ENCODE results near the gene KRT40. TPM values are rescaled to one million over a fixed set of nuclear protein-coding genes. Genes with fewer than 3 reads are reported as not detected.
A peak's percentile ranks its signal among the peaks of the same experiment; 100 is the strongest.

Gene KRT40
- total RNA-seq, 3 donors from 2014 or later, result 0.22 TPM; not detected in 2

- Histone ChIP-seq H3K36me3 (ENCODE audit: low read depth) (no peaks in the 10 kb centered on the region), H3K4me3 (no peak overlapping the region), H3K4me1 (ENCODE audit: low read depth) (no peaks in the 10 kb centered on the region), H3K9me3 (no peaks in the 10 kb centered on the region)
- no peak for ATAC-seq
- TF ChIP-seq, protein P1, sequence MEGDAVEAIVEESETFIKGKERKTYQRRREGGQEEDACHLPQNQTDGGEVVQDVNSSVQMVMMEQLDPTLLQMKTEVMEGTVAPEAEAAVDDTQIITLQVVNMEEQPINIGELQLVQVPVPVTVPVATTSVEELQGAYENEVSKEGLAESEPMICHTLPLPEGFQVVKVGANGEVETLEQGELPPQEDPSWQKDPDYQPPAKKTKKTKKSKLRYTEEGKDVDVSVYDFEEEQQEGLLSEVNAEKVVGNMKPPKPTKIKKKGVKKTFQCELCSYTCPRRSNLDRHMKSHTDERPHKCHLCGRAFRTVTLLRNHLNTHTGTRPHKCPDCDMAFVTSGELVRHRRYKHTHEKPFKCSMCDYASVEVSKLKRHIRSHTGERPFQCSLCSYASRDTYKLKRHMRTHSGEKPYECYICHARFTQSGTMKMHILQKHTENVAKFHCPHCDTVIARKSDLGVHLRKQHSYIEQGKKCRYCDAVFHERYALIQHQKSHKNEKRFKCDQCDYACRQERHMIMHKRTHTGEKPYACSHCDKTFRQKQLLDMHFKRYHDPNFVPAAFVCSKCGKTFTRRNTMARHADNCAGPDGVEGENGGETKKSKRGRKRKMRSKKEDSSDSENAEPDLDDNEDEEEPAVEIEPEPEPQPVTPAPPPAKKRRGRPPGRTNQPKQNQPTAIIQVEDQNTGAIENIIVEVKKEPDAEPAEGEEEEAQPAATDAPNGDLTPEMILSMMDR (IDR thresholded peaks at IDR 0.05), result no peak
- intact Hi-C loops (cut with DNase I, micrococcal nuclease), result no loop called here
- no peak for DNase-seq
Measured at GRCh38 chr17:40942553-40942952, 41.6 kb downstream of the KRT40 start.

DNA sequence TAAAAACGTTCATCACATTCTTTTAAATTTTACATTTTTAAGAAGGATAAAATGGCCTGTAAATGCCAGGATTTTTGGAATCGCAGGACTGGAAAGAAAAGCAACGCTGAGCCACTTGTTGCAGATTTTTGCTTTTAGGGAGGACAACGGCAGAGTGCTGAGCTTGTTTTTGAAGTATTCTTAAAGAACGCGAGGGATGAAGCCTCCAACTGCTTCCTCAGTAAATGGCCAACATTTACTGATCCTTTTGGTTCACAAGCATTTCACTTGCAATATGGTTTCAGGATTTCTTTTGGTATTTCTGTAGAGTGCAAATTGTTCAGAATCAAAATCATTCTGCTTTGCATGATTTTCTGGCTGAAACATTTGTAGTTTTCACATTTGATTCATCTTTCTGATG lies 43.9 kb downstream of the KRT40 start:
- no peaks in the 10 kb centered on the region for H3K4me1 ChIP-seq (ENCODE audit: low read depth)
- H3K9me3 ChIP-seq, result no peaks in the 10 kb centered on the region
- intact Hi-C loops (cut with DNase I, micrococcal nuclease), result no loop called here
- no peak for DNase-seq
- TF ChIP-seq, protein P1 (IDR thresholded peaks at IDR 0.05), result no peak
- ATAC-seq, result no peak
- H3K36me3 ChIP-seq (ENCODE audit: low read depth), result no peaks in the 10 kb centered on the region
- no peak overlapping the region for H3K4me3 ChIP-seq

GRCh38 chr17:40938981-40939380 lies 45.1 kb downstream of the KRT40 start:
- Histone ChIP-seq H3K9me3 (no peaks in the 10 kb centered on the region), H3K36me3 (ENCODE audit: low read depth) (no peaks in the 10 kb centered on the region), H3K4me1 (ENCODE audit: low read depth) (no peaks in the 10 kb centered on the region), H3K4me3 (no peak overlapping the region)
- ATAC-seq (no peak), DNase-seq (no peak)
- TF ChIP-seq, protein P1 (IDR thresholded peaks at IDR 0.05), result no peak
- intact Hi-C loops (cut with DNase I, micrococcal nuclease), result no loop called here

DNA sequence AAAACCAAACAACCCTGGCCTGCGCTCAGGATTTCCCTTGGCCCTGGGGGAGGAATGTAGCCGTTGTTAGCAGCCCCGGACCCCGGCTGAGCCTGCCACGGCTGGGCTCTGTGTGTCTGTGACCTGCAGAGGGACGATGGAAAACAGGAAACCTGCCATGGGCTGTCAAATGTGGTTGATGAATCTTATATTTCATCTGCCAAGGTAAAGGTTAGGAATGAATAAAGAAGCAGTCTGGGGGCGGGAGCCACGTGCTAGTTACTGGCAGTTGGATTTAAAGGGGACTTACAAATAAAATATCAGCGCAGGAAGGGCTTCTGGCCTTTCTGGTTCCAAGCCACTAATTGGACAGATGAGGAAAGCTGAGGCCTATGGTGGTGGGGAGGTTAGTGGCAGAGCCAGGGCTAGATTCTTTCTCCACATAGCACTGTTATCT lies 46.7 kb downstream of the KRT40 start, which contains the start of gene KRT23:
TSS of gene KRT23 (minus strand) at position 263 of the 436 bp plus-strand sequence. CDS start 1,043 bp downstream, outside the sequence.
- H3K4me1 ChIP-seq (ENCODE audit: low read depth), result no peaks in the 10 kb centered on the region
- no peaks in the 10 kb centered on the region for H3K36me3 ChIP-seq (ENCODE audit: low read depth)
- no peaks in the 10 kb centered on the region for H3K9me3 ChIP-seq
- intact Hi-C loops (cut with DNase I, micrococcal nuclease), result no loop called here
- H3K4me3 ChIP-seq, result no peak within 1 kb of the TSS
- no peak for DNase-seq
- ATAC-seq, result no peak
- TF ChIP-seq, protein P1 (IDR thresholded peaks at IDR 0.05), result no peak

DNA sequence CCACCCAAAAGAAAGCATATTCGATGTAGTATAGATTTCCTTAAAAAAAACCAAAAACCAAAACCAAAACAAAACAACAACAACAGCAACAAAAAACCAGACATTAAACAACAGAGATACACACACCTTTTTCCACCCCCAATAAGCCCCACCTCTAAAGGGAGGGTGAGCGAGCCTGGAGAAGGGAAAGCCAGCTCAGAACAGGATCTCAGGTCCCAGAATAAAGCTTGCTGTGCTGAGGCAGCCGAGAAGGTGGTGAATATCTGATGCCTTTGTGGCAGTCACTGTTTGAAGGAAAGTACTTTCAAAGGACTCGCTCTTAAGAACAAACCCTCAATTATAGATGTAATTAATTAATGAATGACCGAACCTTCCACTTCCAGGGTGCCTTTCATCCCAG lies 47.1 kb downstream of the KRT40 start:
- peak; percentile 21 for ATAC-seq
- intact Hi-C loops (cut with DNase I, micrococcal nuclease), result no loop called here
- no peaks in the 10 kb centered on the region for H3K9me3 ChIP-seq
- H3K4me1 ChIP-seq (ENCODE audit: low read depth), result no peaks in the 10 kb centered on the region
- H3K4me3 ChIP-seq, result no peak overlapping the region
- no peak for DNase-seq
- TF ChIP-seq, protein P1 (IDR thresholded peaks at IDR 0.05), result no peak
- no peaks in the 10 kb centered on the region for H3K36me3 ChIP-seq (ENCODE audit: low read depth)

DNA sequence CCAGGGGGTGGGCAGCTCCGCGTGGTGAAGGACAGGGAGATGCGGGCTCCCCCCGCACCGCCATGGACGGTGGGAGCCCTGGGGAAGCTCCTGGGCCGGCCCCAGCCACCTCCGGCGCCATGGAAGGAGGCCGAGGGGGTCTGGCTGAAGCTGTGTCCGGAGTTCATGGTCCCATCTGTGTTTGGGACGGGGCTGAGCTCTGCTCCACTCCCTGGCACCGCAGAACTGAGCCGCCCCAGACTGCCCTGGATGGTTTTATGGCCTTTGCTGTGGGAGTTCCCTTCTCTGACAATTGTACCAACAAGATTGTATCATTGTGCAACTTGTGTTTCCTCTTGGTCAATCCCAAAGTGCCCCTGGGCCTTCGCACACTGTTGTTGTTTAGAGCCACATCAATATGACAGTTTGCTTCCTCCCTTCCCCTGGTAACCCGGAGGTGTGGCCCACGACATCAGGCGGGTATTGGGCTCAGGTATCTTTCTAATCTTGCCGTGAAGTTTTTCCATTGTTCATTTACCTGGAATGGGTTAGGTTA lies 47.6 kb downstream of the KRT40 start:
- DNase-seq, result peak in 2 of 3 donors; percentile 11 to 27
- Histone ChIP-seq H3K4me1 (ENCODE audit: low read depth) (no peaks in the 10 kb centered on the region), H3K4me3 (no peak overlapping the region), H3K36me3 (ENCODE audit: low read depth) (no peaks in the 10 kb centered on the region), H3K9me3 (no peaks in the 10 kb centered on the region)
- TF ChIP-seq, protein P1 (IDR thresholded peaks at IDR 0.05), result no peak
- ATAC-seq, result peak; percentile 90
- intact Hi-C loops (cut with DNase I, micrococcal nuclease), result no loop called here

Data from mucosa of descending colon (tissue), 3 donors.